Parathyroid adenoma (tissue), 2 donors: ENCODE data around the gene KATNAL1.
"Not testable (repeated sequence)": the region's sequence is repeated elsewhere in the genome, so short reads cannot be mapped to it uniquely, and the experiment has no call there.

Source experiments
- H2AFZ ChIP-seq: fragments of 300-600 bp; sonication (generic); one replicate; pipeline ENCODE4 v1.7.0; 2017; ENCODE audit warnings: antibody characterized with exemption, mild to moderate bottlenecking
- H3K27ac ChIP-seq: fragments of 300-600 bp; sonication (generic); one replicate; pipeline ENCODE4 v1.7.0; 2017
- H3K27me3 ChIP-seq: fragments of 300-600 bp; sonication (generic); one replicate; pipeline ENCODE4 v1.7.0; 2017; ENCODE audit warnings: low read length; ENCODE audit not compliant: control insufficient read depth, insufficient read depth
- H3K36me3 ChIP-seq: fragments of 300-600 bp; sonication (generic); one replicate; pipeline ENCODE4 v1.7.0; 2017; ENCODE audit warnings: low read length; ENCODE audit not compliant: control insufficient read depth, insufficient read depth
- H3K4me1 ChIP-seq: fragments of 300-600 bp; sonication (generic); one replicate; pipeline ENCODE4 v1.7.0; 2017; ENCODE audit warnings: control low read depth
- H3K4me2 ChIP-seq: fragments of 300-600 bp; sonication (generic); one replicate; pipeline ENCODE4 v1.7.0; 2017; ENCODE audit warnings: low read length
- H3K4me3 ChIP-seq: fragments of 300-600 bp; sonication (generic); one replicate; pipeline ENCODE4 v1.7.0; 2017; ENCODE audit warnings: low read depth, low read length
- H3K79me2 ChIP-seq: fragments of 300-600 bp; sonication (generic); one replicate; pipeline ENCODE4 v1.7.0; 2017; ENCODE audit warnings: control low read depth
- H3K9ac ChIP-seq: fragments of 300-600 bp; sonication (generic); one replicate; pipeline ENCODE4 v1.7.0; 2017; ENCODE audit warnings: mild to moderate bottlenecking
- H3K9me3 ChIP-seq: fragments of 300-600 bp; sonication (generic); one replicate; pipeline ENCODE4 v1.7.0; 2017; ENCODE audit warnings: low read length; ENCODE audit not compliant: control insufficient read depth
- TF ChIP-seq, protein P1 (sequence below): fragments of 300-600 bp; sonication (generic); IDR thresholded peaks from one replicate; pipeline ENCODE4 v1.7.0; 2017; ENCODE audit warnings: antibody characterized with exemption, mild to moderate bottlenecking
- donor health status: primary hyperparathyroidism.

The KATNAL1 gene

DNA sequence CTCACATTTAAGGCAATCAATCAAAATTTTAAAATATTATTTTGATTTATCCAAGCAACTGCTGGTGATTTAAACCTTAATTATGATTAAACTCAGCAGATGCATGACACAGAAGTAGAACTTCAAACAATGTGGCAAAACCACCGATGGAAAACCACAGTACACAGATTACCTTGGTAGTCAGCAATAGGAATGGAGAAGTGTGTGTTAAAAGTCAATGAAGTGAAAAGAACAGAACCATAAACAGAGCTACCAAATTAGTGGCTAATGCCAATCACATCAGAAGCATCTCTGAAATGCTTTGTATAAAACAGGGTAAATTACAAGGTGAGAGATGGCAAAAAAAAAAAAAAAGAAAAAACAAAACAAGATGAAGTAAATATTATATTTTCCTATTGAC lies 31.2 kb downstream of the KATNAL1 start:
- Histone ChIP-seq H3K27me3 (no peaks in the 10 kb centered on the region), H3K27ac (no peak overlapping the region), H3K4me2 (no peak overlapping the region), H3K9me3 (no peaks in the 10 kb centered on the region), H3K9ac (no peak overlapping the region), H3K4me3 (no peak overlapping the region), H3K4me1 (no peaks in the 10 kb centered on the region), H3K79me2 (no peaks in the 10 kb centered on the region), H3K36me3 (no peaks in the 10 kb centered on the region), H2AFZ (no peak overlapping the region)
- TF ChIP-seq, protein P1, sequence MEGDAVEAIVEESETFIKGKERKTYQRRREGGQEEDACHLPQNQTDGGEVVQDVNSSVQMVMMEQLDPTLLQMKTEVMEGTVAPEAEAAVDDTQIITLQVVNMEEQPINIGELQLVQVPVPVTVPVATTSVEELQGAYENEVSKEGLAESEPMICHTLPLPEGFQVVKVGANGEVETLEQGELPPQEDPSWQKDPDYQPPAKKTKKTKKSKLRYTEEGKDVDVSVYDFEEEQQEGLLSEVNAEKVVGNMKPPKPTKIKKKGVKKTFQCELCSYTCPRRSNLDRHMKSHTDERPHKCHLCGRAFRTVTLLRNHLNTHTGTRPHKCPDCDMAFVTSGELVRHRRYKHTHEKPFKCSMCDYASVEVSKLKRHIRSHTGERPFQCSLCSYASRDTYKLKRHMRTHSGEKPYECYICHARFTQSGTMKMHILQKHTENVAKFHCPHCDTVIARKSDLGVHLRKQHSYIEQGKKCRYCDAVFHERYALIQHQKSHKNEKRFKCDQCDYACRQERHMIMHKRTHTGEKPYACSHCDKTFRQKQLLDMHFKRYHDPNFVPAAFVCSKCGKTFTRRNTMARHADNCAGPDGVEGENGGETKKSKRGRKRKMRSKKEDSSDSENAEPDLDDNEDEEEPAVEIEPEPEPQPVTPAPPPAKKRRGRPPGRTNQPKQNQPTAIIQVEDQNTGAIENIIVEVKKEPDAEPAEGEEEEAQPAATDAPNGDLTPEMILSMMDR: no peak

DNA sequence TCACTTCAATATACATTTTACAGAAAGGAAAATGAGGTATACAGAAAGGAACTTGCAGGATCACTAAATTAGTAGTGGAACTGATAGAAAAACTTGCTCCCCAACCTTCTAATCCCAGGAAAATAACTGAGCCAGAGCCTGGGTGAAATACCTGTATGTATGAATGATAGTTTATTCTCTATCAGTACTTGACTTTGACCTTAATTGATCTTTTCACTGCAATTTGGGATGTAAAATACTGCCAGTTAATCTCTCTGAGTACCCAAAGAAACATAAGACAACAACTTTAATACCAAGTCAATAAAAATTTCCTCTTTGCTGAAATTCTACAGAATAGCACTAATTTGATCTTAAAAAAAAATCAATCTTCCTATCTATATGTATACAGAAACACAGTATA lies 33.3 kb downstream of the KATNAL1 start:
- TF ChIP-seq, protein P1: no peak
- no peaks in the 10 kb centered on the region for H3K79me2 ChIP-seq
- H3K27me3 ChIP-seq: no peaks in the 10 kb centered on the region
- no peak overlapping the region for H2AFZ ChIP-seq
- no peak overlapping the region for H3K4me2 ChIP-seq
- H3K4me1 ChIP-seq: no peaks in the 10 kb centered on the region
- H3K27ac ChIP-seq: no peak overlapping the region
- H3K36me3 ChIP-seq: no peaks in the 10 kb centered on the region
- H3K9ac ChIP-seq: no peak overlapping the region
- no peaks in the 10 kb centered on the region for H3K9me3 ChIP-seq
- H3K4me3 ChIP-seq: no peak overlapping the region

DNA sequence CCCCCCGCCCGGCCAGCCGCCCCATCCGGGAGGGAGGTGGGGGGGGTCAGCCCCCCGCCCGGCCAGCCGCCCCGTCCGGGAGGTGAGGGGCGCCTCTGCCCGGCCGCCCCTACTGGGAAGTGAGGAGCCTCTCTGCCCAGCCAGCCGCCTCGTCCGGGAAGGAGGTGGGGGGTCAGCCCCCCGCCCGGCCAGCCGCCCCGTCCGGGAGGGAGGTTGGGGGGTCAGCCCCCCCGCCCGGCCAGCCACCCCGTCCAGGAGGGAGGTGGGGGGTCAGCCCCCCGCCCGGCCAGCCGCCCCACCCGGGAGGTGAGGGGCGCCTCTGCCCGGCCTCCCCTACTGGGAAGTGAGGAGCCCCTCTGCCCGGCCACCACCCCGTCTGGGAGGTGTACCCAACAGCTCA lies 37.3 kb downstream of the KATNAL1 start:
- H3K9me3 ChIP-seq, H3K27me3 ChIP-seq, H3K4me1 ChIP-seq, H3K36me3 ChIP-seq, H3K27ac ChIP-seq, H3K4me2 ChIP-seq, H3K4me3 ChIP-seq, H3K79me2 ChIP-seq, H3K9ac ChIP-seq, H2AFZ ChIP-seq: not testable (repeated sequence)

DNA sequence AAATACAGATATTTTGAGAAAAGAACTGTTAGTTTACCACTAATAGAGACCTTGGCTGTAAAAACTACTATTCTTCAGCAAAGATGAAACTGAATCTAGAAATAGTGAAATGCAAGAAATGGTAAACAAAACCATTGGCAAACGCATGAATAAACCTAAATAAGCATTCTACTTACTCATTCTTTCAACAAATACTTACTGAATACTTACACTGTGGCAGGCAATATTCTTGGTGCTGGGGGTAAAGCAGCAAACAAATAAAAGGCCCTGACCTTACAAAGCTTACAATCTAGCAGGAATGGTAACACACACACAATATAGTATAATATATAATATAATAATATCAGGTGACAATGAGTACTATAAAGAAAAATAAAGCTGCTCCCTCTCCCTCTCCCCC lies 38.7 kb downstream of the KATNAL1 start:
- TF ChIP-seq, protein P1: no peak
- Histone ChIP-seq H3K27ac (no peak overlapping the region), H3K36me3 (no peaks in the 10 kb centered on the region), H2AFZ (no peak overlapping the region), H3K4me3 (no peak overlapping the region), H3K9ac (no peak overlapping the region), H3K4me1 (no peaks in the 10 kb centered on the region), H3K4me2 (no peak overlapping the region), H3K79me2 (no peaks in the 10 kb centered on the region), H3K9me3 (no peaks in the 10 kb centered on the region), H3K27me3 (no peaks in the 10 kb centered on the region)

DNA sequence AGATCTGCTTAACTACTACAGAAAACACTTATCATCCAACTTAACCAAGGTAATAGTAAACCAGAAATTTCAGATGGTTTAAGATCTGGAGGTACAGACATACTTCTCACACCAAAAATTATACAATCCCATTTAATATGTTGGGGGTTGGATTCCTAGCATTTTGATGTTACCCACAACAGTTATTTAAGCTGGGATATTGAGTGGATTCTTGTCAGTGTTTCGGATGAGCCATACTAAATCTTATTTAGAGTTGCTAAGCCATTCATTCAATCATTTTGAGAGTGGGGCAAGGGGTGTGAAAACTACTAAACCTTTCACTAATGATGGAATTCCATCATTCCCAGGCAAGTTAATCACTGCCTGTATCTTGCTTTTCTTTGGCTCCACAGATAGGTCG lies 40.6 kb downstream of the KATNAL1 start:
- no peaks in the 10 kb centered on the region for H3K9me3 ChIP-seq
- H3K36me3 ChIP-seq: no peaks in the 10 kb centered on the region
- H3K4me2 ChIP-seq: no peak overlapping the region
- TF ChIP-seq, protein P1: no peak
- no peak overlapping the region for H2AFZ ChIP-seq
- no peaks in the 10 kb centered on the region for H3K27me3 ChIP-seq
- no peaks in the 10 kb centered on the region for H3K79me2 ChIP-seq
- H3K27ac ChIP-seq: no peak overlapping the region
- no peak overlapping the region for H3K4me3 ChIP-seq
- H3K4me1 ChIP-seq: no peaks in the 10 kb centered on the region
- no peak overlapping the region for H3K9ac ChIP-seq

DNA sequence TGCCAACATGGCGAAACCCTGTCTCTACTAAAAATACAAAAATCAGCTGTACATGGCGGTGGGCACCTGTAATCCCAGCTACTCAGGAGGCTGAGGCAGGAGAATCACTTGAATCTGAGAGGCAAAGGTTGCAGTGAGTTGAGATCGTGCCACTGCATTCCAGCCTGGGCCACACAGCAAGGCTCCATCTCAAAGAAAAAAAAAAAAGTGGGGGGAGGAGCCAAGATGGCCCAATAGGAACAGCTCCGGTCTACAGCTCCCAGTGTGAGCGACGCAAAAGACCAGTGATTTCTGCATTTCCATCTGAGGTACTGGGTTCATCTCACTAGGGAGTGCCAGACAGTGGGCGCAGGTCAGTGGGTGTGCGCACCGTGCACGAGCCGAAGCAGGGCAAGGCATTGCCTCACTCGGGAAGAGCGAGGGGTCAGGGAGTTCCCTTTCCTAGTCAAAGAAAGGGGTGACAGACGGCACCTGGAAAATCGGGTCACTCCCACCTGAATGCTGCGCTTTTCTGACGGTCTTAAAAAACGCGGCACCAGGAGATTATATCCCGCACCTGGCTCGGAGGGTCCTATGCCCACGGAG lies 48.1 kb downstream of the KATNAL1 start:
- not testable (repeated sequence) for H3K27me3 ChIP-seq, H2AFZ ChIP-seq, H3K4me2 ChIP-seq, H3K4me1 ChIP-seq, H3K36me3 ChIP-seq, H3K79me2 ChIP-seq, H3K4me3 ChIP-seq, H3K9me3 ChIP-seq, H3K27ac ChIP-seq, H3K9ac ChIP-seq
